ENCODE data around the gene ANK2.

The ANK2 gene

GRCh38 chr4:113314426-113314825 is 265.0 kb downstream of the ANK2 start:
- no peak for DNase-seq (ENCODE audit: low read depth)
- no peak overlapping the region for H3K4me3 ChIP-seq (ENCODE audit: low read depth, low read length)
- TF ChIP-seq CTCF (conservative IDR thresholded peaks at IDR 0.05; ENCODE audit: low read depth, low read length): no peak

- no peak for DNase-seq (ENCODE audit: low read depth)
- H3K4me3 ChIP-seq (ENCODE audit: low read depth, low read length): no peak overlapping the region
- no peak for TF ChIP-seq CTCF (conservative IDR thresholded peaks at IDR 0.05; ENCODE audit: low read depth, low read length)
Observed at GRCh38 chr4:113316879-113317278, 267.4 kb downstream of the ANK2 start.

GRCh38 chr4:113317523-113317922 is 268.1 kb downstream of the ANK2 start:
- DNase-seq (ENCODE audit: low read depth): no peak
- no peak for TF ChIP-seq CTCF (conservative IDR thresholded peaks at IDR 0.05; ENCODE audit: low read depth, low read length)
- H3K4me3 ChIP-seq (ENCODE audit: low read depth, low read length): no peak overlapping the region

GRCh38 chr4:113322736-113323135 is 273.3 kb downstream of the ANK2 start:
- no peak for TF ChIP-seq CTCF (conservative IDR thresholded peaks at IDR 0.05; ENCODE audit: low read depth, low read length)
- H3K4me3 ChIP-seq (ENCODE audit: low read depth, low read length): no peak overlapping the region
- no peak for DNase-seq (ENCODE audit: low read depth)

GRCh38 chr4:113325876-113326615 is 276.6 kb downstream of the ANK2 start:
- DNase-seq (ENCODE audit: low read depth): no peak
- H3K4me3 ChIP-seq (ENCODE audit: low read depth, low read length): no peak overlapping the region
- no peak for TF ChIP-seq CTCF (conservative IDR thresholded peaks at IDR 0.05; ENCODE audit: low read depth, low read length)

- no peak for TF ChIP-seq CTCF (conservative IDR thresholded peaks at IDR 0.05; ENCODE audit: low read depth, low read length)
- DNase-seq (ENCODE audit: low read depth): peak; percentile 5
- no peak overlapping the region for H3K4me3 ChIP-seq (ENCODE audit: low read depth, low read length)
Observed at GRCh38 chr4:113327494-113327893, 278.0 kb downstream of the ANK2 start.

- DNase-seq (ENCODE audit: low read depth): peak; percentile 26
- peak; percentile 70 for TF ChIP-seq CTCF (conservative IDR thresholded peaks at IDR 0.05; ENCODE audit: low read depth, low read length)
- H3K4me3 ChIP-seq (ENCODE audit: low read depth, low read length): no peak overlapping the region
Observed at GRCh38 chr4:113328514-113328913, 279.1 kb downstream of the ANK2 start.
